ENCODE results near the gene TSGA10. TPM values are rescaled to one million over a fixed set of nuclear protein-coding genes. Genes with fewer than 3 reads are reported as not detected.

The TSGA10 gene
- total RNA-seq, 1 donor from 2014 or later, result 8.3 TPM

DNA sequence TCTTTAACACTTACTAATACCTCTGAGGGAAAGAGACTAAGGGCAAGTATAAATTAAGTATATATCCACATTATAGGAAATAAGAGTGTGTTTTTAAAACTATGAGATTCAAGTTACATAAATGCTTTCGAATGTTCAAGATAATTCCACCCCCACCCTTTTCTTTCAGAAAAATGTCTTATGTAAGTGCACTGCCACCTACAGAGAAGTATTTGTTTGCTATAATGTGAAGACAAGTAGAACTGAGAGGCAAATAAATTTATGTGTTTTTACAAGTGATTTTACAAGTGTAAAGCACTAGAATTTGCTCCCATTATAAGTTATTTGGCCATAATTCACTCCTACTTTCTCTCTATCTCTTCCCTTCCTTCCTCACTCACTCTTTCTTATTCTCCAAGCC is 118.8 kb downstream of the TSGA10 start:
- no peaks in the 10 kb centered on the region for H3K36me3 ChIP-seq (ENCODE audit: control insufficient read depth, insufficient read depth, low read length)
- H3K4me3 ChIP-seq (ENCODE audit: low read depth, low read length), result no peak overlapping the region
- H3K27me3 ChIP-seq (ENCODE audit: control insufficient read depth, insufficient read depth, low read length), result no peaks in the 10 kb centered on the region
- DNase-seq (ENCODE audit: low read depth), result no peak
- no peak for TF ChIP-seq CTCF (IDR thresholded peaks at IDR 0.05; ENCODE audit: insufficient read depth, low read length, poor library complexity, severe bottlenecking)

DNA sequence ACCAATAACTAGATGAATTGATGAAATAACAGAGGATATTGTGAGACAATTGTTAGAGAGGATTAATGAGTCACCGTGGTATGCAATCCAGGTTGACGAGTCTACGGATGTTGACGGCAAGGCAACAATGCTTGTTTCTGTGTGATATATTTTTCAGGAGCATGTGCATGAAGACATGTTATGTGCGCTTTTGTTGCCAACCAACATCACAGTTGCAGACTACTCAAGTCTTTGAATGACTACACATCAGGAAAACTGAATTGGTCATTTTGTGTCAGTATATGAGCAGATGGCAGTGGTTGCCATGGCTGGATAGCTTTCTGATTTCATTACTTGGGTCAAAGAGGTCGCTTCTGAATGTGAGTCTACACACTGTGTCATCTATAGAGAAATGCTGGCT is 122.0 kb downstream of the TSGA10 start:
- Histone ChIP-seq H3K27me3 (ENCODE audit: control insufficient read depth, insufficient read depth, low read length) (no peaks in the 10 kb centered on the region), H3K4me3 (ENCODE audit: low read depth, low read length) (no peak overlapping the region), H3K36me3 (ENCODE audit: control insufficient read depth, insufficient read depth, low read length) (no peaks in the 10 kb centered on the region)
- TF ChIP-seq CTCF (IDR thresholded peaks at IDR 0.05; ENCODE audit: insufficient read depth, low read length, poor library complexity, severe bottlenecking), result no peak
- peak; percentile 16 for DNase-seq (ENCODE audit: low read depth)

- TF ChIP-seq CTCF (IDR thresholded peaks at IDR 0.05; ENCODE audit: insufficient read depth, low read length, poor library complexity, severe bottlenecking), result no peak
- no peaks in the 10 kb centered on the region for H3K27me3 ChIP-seq (ENCODE audit: control insufficient read depth, insufficient read depth, low read length)
- no peaks in the 10 kb centered on the region for H3K36me3 ChIP-seq (ENCODE audit: control insufficient read depth, insufficient read depth, low read length)
- H3K4me3 ChIP-seq (ENCODE audit: low read depth, low read length), result no peak overlapping the region
- no peak for DNase-seq (ENCODE audit: low read depth)
Measured at GRCh38 chr2:99032001-99032400, 122.7 kb downstream of the TSGA10 start.

GRCh38 chr2:99031481-99031880 is 123.3 kb downstream of the TSGA10 start:
- DNase-seq (ENCODE audit: low read depth), result no peak
- H3K4me3 ChIP-seq (ENCODE audit: low read depth, low read length), result no peak overlapping the region
- no peak for TF ChIP-seq CTCF (IDR thresholded peaks at IDR 0.05; ENCODE audit: insufficient read depth, low read length, poor library complexity, severe bottlenecking)
- no peaks in the 10 kb centered on the region for H3K36me3 ChIP-seq (ENCODE audit: control insufficient read depth, insufficient read depth, low read length)
- H3K27me3 ChIP-seq (ENCODE audit: control insufficient read depth, insufficient read depth, low read length), result no peaks in the 10 kb centered on the region

- H3K27me3 ChIP-seq (ENCODE audit: control insufficient read depth, insufficient read depth, low read length), result no peaks in the 10 kb centered on the region
- H3K4me3 ChIP-seq (ENCODE audit: low read depth, low read length), result no peak overlapping the region
- no peaks in the 10 kb centered on the region for H3K36me3 ChIP-seq (ENCODE audit: control insufficient read depth, insufficient read depth, low read length)
- DNase-seq (ENCODE audit: low read depth), result no peak
- no peak for TF ChIP-seq CTCF (IDR thresholded peaks at IDR 0.05; ENCODE audit: insufficient read depth, low read length, poor library complexity, severe bottlenecking)
Measured at GRCh38 chr2:99028558-99028957, 126.2 kb downstream of the TSGA10 start.

GRCh38 chr2:99027856-99028255 is 126.9 kb downstream of the TSGA10 start:
- TF ChIP-seq CTCF (IDR thresholded peaks at IDR 0.05; ENCODE audit: insufficient read depth, low read length, poor library complexity, severe bottlenecking), result no peak
- Histone ChIP-seq H3K4me3 (ENCODE audit: low read depth, low read length) (no peak overlapping the region), H3K27me3 (ENCODE audit: control insufficient read depth, insufficient read depth, low read length) (no peaks in the 10 kb centered on the region), H3K36me3 (ENCODE audit: control insufficient read depth, insufficient read depth, low read length) (no peaks in the 10 kb centered on the region)
- no peak for DNase-seq (ENCODE audit: low read depth)

All from kidney epithelial cell (primary cell).